Transverse colon (tissue), 3 donors: ENCODE results near the gene ENG.
A peak's percentile ranks its signal among the peaks of the same experiment; 100 is the strongest.

ENCODE experiments used
- EP300 ChIP-seq: sonication (generic); formaldehyde crosslinking; IDR thresholded peaks from one replicate; pipeline ENCODE4 v1.6.1; 2017; ENCODE audit warnings: antibody characterized with exemption, low read depth
- POLR2A ChIP-seq: fragments of 450-650 bp; IDR thresholded peaks from one replicate; pipeline ENCODE4 v1.6.1; 2016; ENCODE audit warnings: antibody characterized with exemption, mild to moderate bottlenecking, moderate library complexity
- TF ChIP-seq, protein P1 (sequence below), 5 experiments: fragments of 200-600 bp in 3 of 5; fragments of 450-650 bp in 2 of 5; sonication (generic) in 3 of 5; IDR thresholded peaks; 1 replicate in 2 of 5; 2 replicates in 3 of 5; pipeline ENCODE4 v1.5.1; 2016 to 2017; ENCODE audit warnings: antibody characterized with exemption in 5 of 5, inconsistent platforms in 3 of 5, mild to moderate bottlenecking in 2 of 5, moderate library complexity in 1 of 5

DNA sequence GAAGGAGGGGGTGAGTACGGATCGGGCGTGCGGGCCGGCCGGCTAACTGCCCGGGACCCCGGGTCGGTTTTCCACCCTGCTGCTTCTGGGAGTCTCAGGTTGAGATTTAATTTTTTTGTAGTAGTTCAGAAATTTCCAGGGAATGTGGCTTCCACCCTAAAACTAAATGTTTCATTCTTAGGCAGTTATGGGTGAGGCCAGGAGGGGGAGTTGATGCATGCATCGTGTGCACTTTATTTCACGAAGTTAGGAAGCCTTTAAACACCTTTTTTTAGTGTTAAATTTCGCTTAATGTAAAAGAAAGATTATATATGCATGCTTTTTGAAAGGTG, 67.7 kb downstream of the ENG start:
- TF ChIP-seq, protein P1, sequence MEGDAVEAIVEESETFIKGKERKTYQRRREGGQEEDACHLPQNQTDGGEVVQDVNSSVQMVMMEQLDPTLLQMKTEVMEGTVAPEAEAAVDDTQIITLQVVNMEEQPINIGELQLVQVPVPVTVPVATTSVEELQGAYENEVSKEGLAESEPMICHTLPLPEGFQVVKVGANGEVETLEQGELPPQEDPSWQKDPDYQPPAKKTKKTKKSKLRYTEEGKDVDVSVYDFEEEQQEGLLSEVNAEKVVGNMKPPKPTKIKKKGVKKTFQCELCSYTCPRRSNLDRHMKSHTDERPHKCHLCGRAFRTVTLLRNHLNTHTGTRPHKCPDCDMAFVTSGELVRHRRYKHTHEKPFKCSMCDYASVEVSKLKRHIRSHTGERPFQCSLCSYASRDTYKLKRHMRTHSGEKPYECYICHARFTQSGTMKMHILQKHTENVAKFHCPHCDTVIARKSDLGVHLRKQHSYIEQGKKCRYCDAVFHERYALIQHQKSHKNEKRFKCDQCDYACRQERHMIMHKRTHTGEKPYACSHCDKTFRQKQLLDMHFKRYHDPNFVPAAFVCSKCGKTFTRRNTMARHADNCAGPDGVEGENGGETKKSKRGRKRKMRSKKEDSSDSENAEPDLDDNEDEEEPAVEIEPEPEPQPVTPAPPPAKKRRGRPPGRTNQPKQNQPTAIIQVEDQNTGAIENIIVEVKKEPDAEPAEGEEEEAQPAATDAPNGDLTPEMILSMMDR (IDR thresholded peaks at IDR 0.05): peak; percentile 20 to 65 (median 35)
- no peak for TF ChIP-seq EP300
- no peak for TF ChIP-seq POLR2A
